ENCODE results near the gene HIGD1A. TPM values are rescaled to one million over a fixed set of nuclear protein-coding genes. Genes with fewer than 3 reads are reported as not detected.

Gene HIGD1A
- total and polyA plus RNA-seq, 12 donors: 62.4 to 324 (median 120) TPM

GRCh38 chr3:42847731-42848130, 43.4 kb upstream of the HIGD1A start:
- peak overlapping the region in 3 of 5 donors; percentile 28 to 85 (median 74) for H3K27ac ChIP-seq
- 61 to 74% (median 65%) methylated on average over 4 of the region's 4 CpGs for WGBS, 4 donors
- intact Hi-C loops (cut with DNase I): no loop called here
- no peak overlapping the region for H3K4me3 ChIP-seq
- no peaks in the 10 kb centered on the region for H3K9me3 ChIP-seq (replicated peaks in 1 of 3)
- H3K4me1 ChIP-seq (replicated peaks in 1 of 2): peaks cover 7 to 41% of the 10 kb centered on the region in 2 donors
- TF ChIP-seq, protein P1, sequence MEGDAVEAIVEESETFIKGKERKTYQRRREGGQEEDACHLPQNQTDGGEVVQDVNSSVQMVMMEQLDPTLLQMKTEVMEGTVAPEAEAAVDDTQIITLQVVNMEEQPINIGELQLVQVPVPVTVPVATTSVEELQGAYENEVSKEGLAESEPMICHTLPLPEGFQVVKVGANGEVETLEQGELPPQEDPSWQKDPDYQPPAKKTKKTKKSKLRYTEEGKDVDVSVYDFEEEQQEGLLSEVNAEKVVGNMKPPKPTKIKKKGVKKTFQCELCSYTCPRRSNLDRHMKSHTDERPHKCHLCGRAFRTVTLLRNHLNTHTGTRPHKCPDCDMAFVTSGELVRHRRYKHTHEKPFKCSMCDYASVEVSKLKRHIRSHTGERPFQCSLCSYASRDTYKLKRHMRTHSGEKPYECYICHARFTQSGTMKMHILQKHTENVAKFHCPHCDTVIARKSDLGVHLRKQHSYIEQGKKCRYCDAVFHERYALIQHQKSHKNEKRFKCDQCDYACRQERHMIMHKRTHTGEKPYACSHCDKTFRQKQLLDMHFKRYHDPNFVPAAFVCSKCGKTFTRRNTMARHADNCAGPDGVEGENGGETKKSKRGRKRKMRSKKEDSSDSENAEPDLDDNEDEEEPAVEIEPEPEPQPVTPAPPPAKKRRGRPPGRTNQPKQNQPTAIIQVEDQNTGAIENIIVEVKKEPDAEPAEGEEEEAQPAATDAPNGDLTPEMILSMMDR (IDR thresholded peaks at IDR 0.05): no peak
- no peak for TF ChIP-seq POLR2A (IDR thresholded peaks at IDR 0.05)
- H3K27me3 ChIP-seq: no peaks in the 10 kb centered on the region
- no peaks in the 10 kb centered on the region for H3K36me3 ChIP-seq (replicated peaks in 1 of 2)
- DNase-seq: no peak

DNA sequence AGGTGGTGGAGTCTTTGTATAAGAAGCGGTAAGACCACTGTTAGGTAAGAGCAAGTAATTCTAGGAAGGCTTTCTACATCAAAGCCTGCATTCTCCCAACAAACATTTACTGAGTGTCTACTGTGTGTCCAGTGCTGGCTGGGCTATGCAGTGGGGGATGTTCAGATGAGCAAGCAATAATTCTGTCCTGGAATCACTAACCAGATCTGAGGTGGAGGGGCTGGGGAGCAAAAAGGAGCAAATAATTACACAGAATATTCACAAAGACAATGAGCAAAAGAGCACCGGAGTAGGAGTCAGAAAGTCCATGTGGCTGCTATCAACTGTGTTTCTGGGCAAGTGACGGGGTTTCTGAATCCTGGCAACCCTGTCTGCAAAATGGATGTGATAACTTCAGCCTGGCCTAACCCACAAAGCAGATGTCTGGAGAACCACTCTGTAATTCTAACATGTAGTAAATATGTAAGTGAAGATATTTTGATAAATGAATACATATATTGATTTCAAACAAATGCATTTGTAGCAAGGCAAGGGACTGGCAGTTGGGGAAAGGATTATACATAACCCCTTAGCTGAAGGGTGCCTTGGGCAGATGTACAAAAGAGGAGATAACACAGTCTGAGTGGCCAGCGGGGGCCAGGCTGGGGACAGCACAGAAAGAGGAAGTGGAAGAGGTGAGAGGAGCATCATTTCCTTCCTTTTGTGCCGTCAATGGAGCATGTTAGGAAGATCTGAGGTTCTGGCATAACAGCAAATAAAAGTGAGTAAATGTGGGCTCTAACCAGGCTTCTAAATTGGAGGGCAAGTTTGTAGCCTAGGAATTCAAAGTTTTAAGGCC, 42.6 kb upstream of the HIGD1A start:
- intact Hi-C loops (cut with DNase I): no loop called here
- H3K27ac ChIP-seq: peak overlapping the region; percentile 20 to 85 (median 28)
- WGBS, 4 donors: 43 to 52% (median 49%) methylated on average over 5 of the region's 5 CpGs

GRCh38 chr3:42844815-42845214, 40.5 kb upstream of the HIGD1A start:
- Histone ChIP-seq H3K36me3 (replicated peaks in 1 of 2) (no peaks in the 10 kb centered on the region), H3K4me1 (replicated peaks in 1 of 2) (peaks cover 7 to 34% of the 10 kb centered on the region in 2 donors), H3K9me3 (replicated peaks in 1 of 3) (no peaks in the 10 kb centered on the region), H3K27me3 (no peaks in the 10 kb centered on the region), H3K4me3 (no peak overlapping the region), H3K27ac (peak overlapping the region in 3 of 5 donors; percentile 49 to 92 (median 74))
- intact Hi-C loops (cut with DNase I): no loop called here
- no peak for DNase-seq
- 82 to 100% (median 89%) methylated on average over 4 of the region's 4 CpGs for WGBS, 4 donors
- TF ChIP-seq, protein P1 (IDR thresholded peaks at IDR 0.05): no peak
- TF ChIP-seq POLR2A (IDR thresholded peaks at IDR 0.05): no peak

More for the DNA sequence above, 42.6 kb upstream of the HIGD1A start:
- no peaks in the 10 kb centered on the region for H3K9me3 ChIP-seq (replicated peaks in 1 of 3)
- H3K4me3 ChIP-seq: no peak overlapping the region
- DNase-seq: peak; percentile 35 to 73 (median 50)
- peaks cover 7 to 34% of the 10 kb centered on the region in 2 donors for H3K4me1 ChIP-seq (replicated peaks in 1 of 2)
- no peak for TF ChIP-seq POLR2A (IDR thresholded peaks at IDR 0.05)
- TF ChIP-seq, protein P1 (IDR thresholded peaks at IDR 0.05): no peak
- H3K36me3 ChIP-seq (replicated peaks in 1 of 2): no peaks in the 10 kb centered on the region
- H3K27me3 ChIP-seq: no peaks in the 10 kb centered on the region

- H3K4me1 ChIP-seq (replicated peaks in 1 of 2): peaks cover 7 to 34% of the 10 kb centered on the region in 2 donors
- DNase-seq: no peak
- no peaks in the 10 kb centered on the region for H3K36me3 ChIP-seq (replicated peaks in 1 of 2)
- peak overlapping the region in 4 of 5 donors; percentile 33 to 92 (median 62) for H3K27ac ChIP-seq
- no peaks in the 10 kb centered on the region for H3K9me3 ChIP-seq (replicated peaks in 1 of 3)
- no peak overlapping the region for H3K4me3 ChIP-seq
- no peak for TF ChIP-seq POLR2A (IDR thresholded peaks at IDR 0.05)
- TF ChIP-seq, protein P1 (IDR thresholded peaks at IDR 0.05): no peak
- WGBS, 4 donors: 83 to 87% (median 85%) methylated on average over 1 of the region's 1 CpG; no CpG with 5 or more reads in 1 of the 4 donors
- intact Hi-C loops (cut with DNase I): no loop called here
- H3K27me3 ChIP-seq: no peaks in the 10 kb centered on the region
These were observed 40.1 kb upstream of the HIGD1A start for GRCh38 chr3:42844412-42844713.
